Right cardiac atrium (tissue), 5 donors: ENCODE measurements around the gene UVSSA. TPM values are rescaled to one million over a fixed set of nuclear protein-coding genes. Genes with fewer than 3 reads are reported as not detected.

Experiments
- ATAC-seq, 2 donors: fragments of 200-7000 bp; cut with Tn5 transposase; one replicate each; pipeline versions ENCODE4 v1.8.0 to v1.9.1; 2020; ENCODE audit warnings: moderate library complexity in 2 of 2, mild to moderate bottlenecking in 1 of 2
- DNase-seq, 3 donors: peaks; one replicate each; pipeline ENCODE4 v3.0.0-alpha.2; 2020
- H3K27ac ChIP-seq: one replicate; pipeline ENCODE4 v1.5.1; 2013; ENCODE audit warnings: mild to moderate bottlenecking, low read length, control low read depth, moderate library complexity
- H3K27me3 ChIP-seq: one replicate; pipeline ENCODE4 v1.6.1; 2013; ENCODE audit not compliant: control insufficient read depth, insufficient read depth
- H3K4me1 ChIP-seq: one replicate; pipeline ENCODE4 v1.6.1; 2013; ENCODE audit warnings: low read length; ENCODE audit not compliant: control insufficient read depth, insufficient read depth
- H3K4me3 ChIP-seq: one replicate; pipeline ENCODE4 v1.5.1; 2013; ENCODE audit warnings: low read length, control low read depth
- H3K9me3 ChIP-seq: one replicate; pipeline ENCODE4 v1.6.1; 2013; ENCODE audit warnings: low read length; ENCODE audit not compliant: control insufficient read depth
- WGBS: extraction: QIAGEN DNeasy Blood & Tissue Kit; methylation state at CpG from one replicate; pipeline ENCODE4 v1.1.7; 2013; 5-methylcytosine and 5-hydroxymethylcytosine counted together
- intact Hi-C, 4 donors: fragments of 100-400 bp; cut with DNase I; formaldehyde crosslinking; loops; one replicate each; pipeline versions ENCODE4 v1.11.0 to v1.14.0; 2022 to 2023
- polyA plus RNA-seq: library from polyadenylated mRNA; stranded (reverse); fragments of 200-250 nt; gene quantifications from one replicate; pipeline ENCODE4 v1.2.3, GENCODE V29; 2013
- total RNA-seq, 4 donors: library from RNA; stranded (reverse); fragmentation: NEBNext Ultra II Directional; extraction: Animal tissue kit (Norgen Biotek cat#: 25700); gene quantifications; one replicate each; pipeline ENCODE4 v1.2.1, GENCODE V29; 2021
- donor health status: healthy with polysubstance abuse.
- donor health status: DM: no; HTN: yes; CAD: no.
- donor health status: DM: no; HTN: no; CAD: no.
- donor health status: DM: no; HTN: yes; CAD: no; lungs with severe emphysema.
- donor health status: DM: yes; HTN: yes; CAD: no.

The UVSSA gene
- total and polyA plus RNA-seq, 5 donors, result 5.0 to 8.8 (median 8.3) TPM

- intact Hi-C loops, result no loop called here
- no peak for ATAC-seq
- WGBS, result 59% methylated on average over 15 of the region's 15 CpGs
Observed at GRCh38 chr4:1412376-1413203, 65.6 kb downstream of the UVSSA start.

GRCh38 chr4:1413204-1413663, 66.2 kb downstream of the UVSSA start:
- DNase-seq, result peak in 1 of 3 donors; percentile 46
- WGBS, result 60% methylated on average over 16 of the region's 16 CpGs

More at GRCh38 chr4:1412376-1413203, 65.6 kb downstream of the UVSSA start:
- no peak overlapping the region for H3K27ac ChIP-seq
- DNase-seq, result no peak
- H3K27me3 ChIP-seq, result no peaks in the 10 kb centered on the region
- no peak overlapping the region for H3K4me3 ChIP-seq
- no peaks in the 10 kb centered on the region for H3K4me1 ChIP-seq
- no peaks in the 10 kb centered on the region for H3K9me3 ChIP-seq

GRCh38 chr4:1413687-1414479, 66.9 kb downstream of the UVSSA start:
- H3K27ac ChIP-seq, result no peak overlapping the region
- H3K27me3 ChIP-seq, result no peaks in the 10 kb centered on the region
- H3K9me3 ChIP-seq, result no peaks in the 10 kb centered on the region
- ATAC-seq (no peak), DNase-seq (peak in 1 of 3 donors; percentile 10)
- WGBS, result 19% methylated on average over 71 of the region's 77 CpGs
- H3K4me1 ChIP-seq, result no peaks in the 10 kb centered on the region
- no peak overlapping the region for H3K4me3 ChIP-seq
- intact Hi-C loops, result no loop called here

More at GRCh38 chr4:1413204-1413663, 66.2 kb downstream of the UVSSA start:
- Histone ChIP-seq H3K4me1 (no peaks in the 10 kb centered on the region), H3K27me3 (no peaks in the 10 kb centered on the region), H3K9me3 (no peaks in the 10 kb centered on the region), H3K27ac (no peak overlapping the region), H3K4me3 (no peak overlapping the region)
- ATAC-seq, result no peak
- intact Hi-C loops, result no loop called here

- Histone ChIP-seq H3K27me3 (no peaks in the 10 kb centered on the region), H3K4me1 (no peaks in the 10 kb centered on the region), H3K27ac (no peak overlapping the region), H3K4me3 (no peak overlapping the region), H3K9me3 (no peaks in the 10 kb centered on the region)
- DNase-seq (peak in 1 of 3 donors; percentile 26), ATAC-seq (no peak)
- intact Hi-C loops, result no loop called here
- 40% methylated on average over 68 of the region's 75 CpGs for WGBS
Observed at GRCh38 chr4:1414831-1415680, 68.0 kb downstream of the UVSSA start.

- H3K9me3 ChIP-seq, result no peaks in the 10 kb centered on the region
- H3K27me3 ChIP-seq, result no peaks in the 10 kb centered on the region
- peak in 1 of 3 donors; percentile 1 for DNase-seq
- no peak overlapping the region for H3K4me3 ChIP-seq
- 70% methylated on average over 13 of the region's 13 CpGs for WGBS
- no peak for ATAC-seq
- no peak overlapping the region for H3K27ac ChIP-seq
- no peaks in the 10 kb centered on the region for H3K4me1 ChIP-seq
- intact Hi-C loops, result no loop called here
Observed at GRCh38 chr4:1415681-1415981, 68.6 kb downstream of the UVSSA start.

GRCh38 chr4:1416051-1416947, 69.3 kb downstream of the UVSSA start:
- DNase-seq, result peak in 1 of 3 donors; percentile 43
- Histone ChIP-seq H3K4me3 (no peak overlapping the region), H3K9me3 (no peaks in the 10 kb centered on the region), H3K27me3 (no peaks in the 10 kb centered on the region), H3K27ac (no peak overlapping the region), H3K4me1 (no peaks in the 10 kb centered on the region)
- 63% methylated on average over 27 of the region's 27 CpGs for WGBS
- ATAC-seq, result no peak
- intact Hi-C loops, result no loop called here

GRCh38 chr4:1416948-1417260, 69.9 kb downstream of the UVSSA start:
- intact Hi-C loops, result no loop called here
- 62% methylated on average over 7 of the region's 7 CpGs for WGBS
- H3K9me3 ChIP-seq, result no peaks in the 10 kb centered on the region
- no peaks in the 10 kb centered on the region for H3K4me1 ChIP-seq
- no peaks in the 10 kb centered on the region for H3K27me3 ChIP-seq
- no peak for ATAC-seq
- no peak for DNase-seq
- H3K4me3 ChIP-seq, result no peak overlapping the region
- H3K27ac ChIP-seq, result no peak overlapping the region

- 81% methylated on average over 33 of the region's 33 CpGs for WGBS
- H3K27ac ChIP-seq, result no peak overlapping the region
- no peaks in the 10 kb centered on the region for H3K4me1 ChIP-seq
- H3K27me3 ChIP-seq, result no peaks in the 10 kb centered on the region
- intact Hi-C loops, result no loop called here
- no peaks in the 10 kb centered on the region for H3K9me3 ChIP-seq
- DNase-seq, result peak in 2 of 3 donors; percentile 8 to 17
- H3K4me3 ChIP-seq, result no peak overlapping the region
- no peak for ATAC-seq
Observed at GRCh38 chr4:1417522-1418390, 70.7 kb downstream of the UVSSA start.

- peak in 1 of 3 donors; percentile 9 for DNase-seq
- intact Hi-C loops, result no loop called here
- WGBS, result 63% methylated on average over 17 of the region's 17 CpGs
- Histone ChIP-seq H3K27me3 (no peaks in the 10 kb centered on the region), H3K4me1 (no peaks in the 10 kb centered on the region), H3K27ac (no peak overlapping the region), H3K4me3 (no peak overlapping the region), H3K9me3 (no peaks in the 10 kb centered on the region)
- no peak for ATAC-seq
Observed at GRCh38 chr4:1418494-1419285, 71.7 kb downstream of the UVSSA start.
